Esophagus muscularis mucosa (tissue), 4 donors: Measurements from ENCODE around the gene SYNRG. TPM values are rescaled to one million over a fixed set of nuclear protein-coding genes. Genes with fewer than 3 reads are reported as not detected.

ENCODE experiments used
- DNase-seq: peaks from one replicate; pipeline ENCODE4 v3.0.0-alpha.2; 2017; ENCODE audit errors: extremely low spot score
- H3K27ac ChIP-seq, 4 donors: fragments of 200-600 bp; sonication (generic); replicated peaks in 1 of 4; 1 replicate in 3 of 4; 2 replicates in 1 of 4; pipeline ENCODE4 v1.5.1; 2016 to 2019; ENCODE audit warnings: mild to moderate bottlenecking in 1 of 4
- H3K27me3 ChIP-seq, 4 donors: fragments of 200-600 bp; sonication (generic); one replicate each; pipeline versions ENCODE4 v1.5.1 to v1.6.0; 2016 to 2019
- H3K36me3 ChIP-seq, 4 donors: fragments of 200-600 bp; sonication (generic); one replicate each; pipeline ENCODE4 v1.5.1; 2016 to 2019
- H3K4me1 ChIP-seq, 4 donors: fragments of 200-600 bp; sonication (generic); one replicate each; pipeline ENCODE4 v1.5.1; 2016 to 2019
- H3K4me3 ChIP-seq, 4 donors: fragments of 200-600 bp; sonication (generic); 1 replicate in 2 of 4; 2 replicates in 2 of 4; pipeline ENCODE4 v1.5.1; 2016 to 2019; ENCODE audit warnings: mild to moderate bottlenecking in 4 of 4, moderate library complexity in 1 of 4
- H3K9me3 ChIP-seq, 4 donors: fragments of 200-600 bp; sonication (generic); 1 replicate in 3 of 4; 2 replicates in 1 of 4; pipeline ENCODE4 v1.5.1; 2016 to 2019
- EP300 ChIP-seq: sonication (generic); formaldehyde crosslinking; IDR thresholded peaks from one replicate; pipeline ENCODE4 v1.6.1; 2017; ENCODE audit warnings: antibody characterized with exemption
- POLR2A ChIP-seq: fragments of 450-650 bp; IDR thresholded peaks from one replicate; pipeline ENCODE4 v1.6.1; 2017; ENCODE audit warnings: antibody characterized with exemption, moderate library complexity, mild to moderate bottlenecking, low read depth
- POLR2AphosphoS5 ChIP-seq, 2 donors: sonication (generic); formaldehyde crosslinking; IDR thresholded peaks; one replicate each; pipeline ENCODE4 v1.6.1; 2017; ENCODE audit warnings: antibody characterized with exemption in 2 of 2
- WGBS: methylation state at CpG from one replicate; pipeline ENCODE4 v1.1.5; 2018; 5-methylcytosine and 5-hydroxymethylcytosine counted together
- intact Hi-C: fragments of 100-400 bp; cut with DNase I; formaldehyde crosslinking; loops from one replicate; pipeline ENCODE4 v1.15.1; 2023
- total RNA-seq, 4 donors: library from RNA; depleted of rRNA; stranded (reverse); fragments of >200 nt; gene quantifications; one replicate each; pipeline versions ENCODE4 v1.1.0 to v1.2.1, GENCODE V29; 2016
- TF ChIP-seq, protein P1 (sequence below), 3 experiments: fragments of 200-600 bp in 2 of 3; fragments of 450-650 bp in 1 of 3; sonication (generic) in 2 of 3; IDR thresholded peaks; one replicate each; pipeline ENCODE4 v1.5.1; 2017 to 2019; ENCODE audit warnings: antibody characterized with exemption in 3 of 3, mild to moderate bottlenecking in 2 of 3, moderate library complexity in 1 of 3

Gene SYNRG
- total RNA-seq, 4 donors from 2014 or later, result 11.9 to 19.5 (median 17.0) TPM

DNA sequence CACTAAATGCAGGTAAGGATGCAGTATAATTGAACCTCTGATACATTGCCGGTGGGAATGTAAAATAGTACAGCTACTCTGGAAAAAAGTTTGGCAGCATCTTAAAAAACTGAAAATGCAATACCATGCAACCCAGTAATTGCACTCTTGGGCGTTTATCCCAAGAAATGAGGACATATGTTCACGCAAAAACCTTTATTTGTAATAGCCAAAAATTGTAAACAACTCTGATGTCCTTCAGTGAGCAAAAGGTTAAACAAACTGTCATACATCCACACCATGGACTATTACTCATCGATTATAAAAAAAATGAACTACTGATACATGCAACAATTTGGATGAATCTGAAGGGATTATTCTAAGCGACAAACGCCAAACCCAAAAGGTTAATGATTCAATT is 16.9 kb downstream of the SYNRG start:
- Histone ChIP-seq H3K4me3 (no peak overlapping the region), H3K27me3 (no peaks in the 10 kb centered on the region), H3K27ac (no peak overlapping the region), H3K36me3 (peaks cover 20 to 58% (median 45%) of the 10 kb centered on the region in 4 donors), H3K9me3 (no peaks in the 10 kb centered on the region), H3K4me1 (no peaks in the 10 kb centered on the region)
- intact Hi-C loops, result no loop called here
- DNase-seq, result no peak
- WGBS, result 92% methylated on average over 6 of the region's 6 CpGs
- TF ChIP-seq EP300, result no peak
- TF ChIP-seq POLR2A, result no peak
- no peak for TF ChIP-seq POLR2AphosphoS5 (IDR thresholded peaks at IDR 0.05)
- TF ChIP-seq, protein P1, sequence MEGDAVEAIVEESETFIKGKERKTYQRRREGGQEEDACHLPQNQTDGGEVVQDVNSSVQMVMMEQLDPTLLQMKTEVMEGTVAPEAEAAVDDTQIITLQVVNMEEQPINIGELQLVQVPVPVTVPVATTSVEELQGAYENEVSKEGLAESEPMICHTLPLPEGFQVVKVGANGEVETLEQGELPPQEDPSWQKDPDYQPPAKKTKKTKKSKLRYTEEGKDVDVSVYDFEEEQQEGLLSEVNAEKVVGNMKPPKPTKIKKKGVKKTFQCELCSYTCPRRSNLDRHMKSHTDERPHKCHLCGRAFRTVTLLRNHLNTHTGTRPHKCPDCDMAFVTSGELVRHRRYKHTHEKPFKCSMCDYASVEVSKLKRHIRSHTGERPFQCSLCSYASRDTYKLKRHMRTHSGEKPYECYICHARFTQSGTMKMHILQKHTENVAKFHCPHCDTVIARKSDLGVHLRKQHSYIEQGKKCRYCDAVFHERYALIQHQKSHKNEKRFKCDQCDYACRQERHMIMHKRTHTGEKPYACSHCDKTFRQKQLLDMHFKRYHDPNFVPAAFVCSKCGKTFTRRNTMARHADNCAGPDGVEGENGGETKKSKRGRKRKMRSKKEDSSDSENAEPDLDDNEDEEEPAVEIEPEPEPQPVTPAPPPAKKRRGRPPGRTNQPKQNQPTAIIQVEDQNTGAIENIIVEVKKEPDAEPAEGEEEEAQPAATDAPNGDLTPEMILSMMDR (IDR thresholded peaks at IDR 0.05), result no peak

DNA sequence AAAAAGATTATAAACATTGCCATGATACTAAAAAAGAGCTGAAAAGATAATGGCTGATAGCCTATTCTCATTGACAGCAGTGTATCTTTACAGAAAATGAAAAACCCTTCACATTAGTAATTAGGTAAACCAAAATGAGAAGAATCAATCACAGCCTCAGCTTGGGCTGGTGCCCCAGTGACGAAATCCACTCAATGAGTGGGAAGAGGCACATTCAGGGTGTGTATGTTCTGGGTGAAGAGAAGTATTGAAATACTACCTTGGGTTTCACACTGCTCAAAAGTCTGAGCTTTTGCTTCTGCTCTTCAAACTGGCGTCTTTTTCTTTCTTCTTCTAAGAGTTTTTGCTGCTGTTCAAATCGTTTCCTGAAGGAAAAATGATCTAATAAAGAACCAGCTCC is 24.2 kb downstream of the SYNRG start:
- no peaks in the 10 kb centered on the region for H3K9me3 ChIP-seq
- WGBS, result 89% methylated on average over 3 of the region's 3 CpGs
- intact Hi-C loops, result no loop called here
- TF ChIP-seq, protein P1 (IDR thresholded peaks at IDR 0.05), result no peak
- TF ChIP-seq EP300 (no peak), POLR2A (no peak), POLR2AphosphoS5 (IDR thresholded peaks at IDR 0.05) (no peak)
- no peaks in the 10 kb centered on the region for H3K4me1 ChIP-seq
- no peaks in the 10 kb centered on the region for H3K27me3 ChIP-seq
- no peak for DNase-seq
- H3K27ac ChIP-seq, result no peak overlapping the region
- H3K36me3 ChIP-seq, result peaks cover 22 to 76% (median 66%) of the 10 kb centered on the region in 4 donors
- H3K4me3 ChIP-seq, result no peak overlapping the region

DNA sequence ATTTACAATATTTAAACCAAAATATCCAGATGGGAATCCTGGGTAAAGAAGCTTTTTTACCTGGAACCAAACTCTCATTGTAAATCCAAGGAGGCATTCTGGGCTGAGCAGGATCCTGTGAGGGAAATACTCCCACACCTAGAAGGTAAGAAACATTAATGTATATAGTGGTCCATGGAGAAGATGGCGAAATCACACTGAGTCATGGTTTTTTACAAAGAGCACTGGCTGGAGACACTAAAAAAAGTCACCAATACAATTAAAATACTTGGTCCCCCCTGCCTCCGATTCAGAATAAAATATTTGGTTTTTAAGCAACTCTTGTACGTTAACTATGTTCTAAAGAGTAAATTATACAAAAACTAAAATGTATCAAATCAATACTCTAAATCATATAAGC is 32.9 kb downstream of the SYNRG start:
- intact Hi-C loops, result no loop called here
- Histone ChIP-seq H3K27ac (no peak overlapping the region), H3K4me3 (no peak overlapping the region), H3K27me3 (no peaks in the 10 kb centered on the region), H3K36me3 (peaks cover 20 to 94% (median 67%) of the 10 kb centered on the region in 4 donors), H3K4me1 (no peaks in the 10 kb centered on the region), H3K9me3 (peaks cover 0 to 5% (median 0%) of the 10 kb centered on the region in 4 donors)
- TF ChIP-seq, protein P1 (IDR thresholded peaks at IDR 0.05), result no peak
- TF ChIP-seq EP300 (no peak), POLR2AphosphoS5 (IDR thresholded peaks at IDR 0.05) (no peak), POLR2A (no peak)
- no peak for DNase-seq
- 92% methylated on average over 3 of the region's 3 CpGs for WGBS

DNA sequence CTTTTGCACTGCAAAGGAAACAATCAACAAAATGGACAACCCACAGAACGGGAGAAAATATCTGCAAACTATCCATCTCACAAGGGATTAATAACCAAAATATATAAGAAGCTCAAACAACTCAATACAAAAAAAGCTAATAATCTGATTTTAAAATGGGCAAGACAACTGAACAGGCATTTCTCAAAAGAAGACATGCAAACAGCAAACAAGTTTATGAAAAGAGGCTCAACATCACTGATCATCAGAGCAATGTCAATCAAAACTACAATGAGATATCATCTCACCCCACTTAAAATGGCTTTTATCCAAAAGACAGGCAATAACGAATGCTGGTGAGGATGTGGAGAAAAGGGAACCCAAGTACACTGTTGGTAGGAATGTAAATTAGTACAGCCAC is 34.8 kb downstream of the SYNRG start:
- no peaks in the 10 kb centered on the region for H3K27me3 ChIP-seq
- DNase-seq, result no peak
- no peak for TF ChIP-seq EP300
- TF ChIP-seq POLR2AphosphoS5 (IDR thresholded peaks at IDR 0.05), result no peak
- no peak for TF ChIP-seq POLR2A
- peaks cover 28 to 94% (median 71%) of the 10 kb centered on the region in 4 donors for H3K36me3 ChIP-seq
- intact Hi-C loops, result no loop called here
- WGBS, result 94% methylated on average over 2 of the region's 2 CpGs
- no peak overlapping the region for H3K4me3 ChIP-seq
- H3K4me1 ChIP-seq, result no peaks in the 10 kb centered on the region
- no peak overlapping the region for H3K27ac ChIP-seq
- peaks cover 0 to 5% (median 0%) of the 10 kb centered on the region in 4 donors for H3K9me3 ChIP-seq

DNA sequence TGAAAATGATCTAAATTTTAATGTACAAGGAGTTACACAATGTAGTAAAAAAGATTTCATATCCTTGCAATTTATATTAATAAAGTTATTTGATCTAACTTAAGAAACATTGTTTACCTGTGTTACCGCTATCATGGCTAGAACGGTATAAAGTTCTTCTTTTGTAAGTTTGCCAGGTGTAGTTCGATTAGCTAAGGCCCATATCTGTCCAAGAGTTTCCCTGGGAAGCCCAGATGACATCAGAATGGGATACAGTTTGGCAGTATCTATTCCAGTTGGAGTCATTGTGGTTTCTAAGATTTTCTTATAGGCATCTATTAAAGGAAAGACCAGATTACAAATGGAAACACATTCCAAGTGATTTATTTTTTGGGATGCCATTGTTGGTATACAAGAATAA is 37.5 kb downstream of the SYNRG start:
- 90% methylated on average over 3 of the region's 3 CpGs for WGBS
- peaks cover 32 to 97% (median 78%) of the 10 kb centered on the region in 4 donors for H3K36me3 ChIP-seq
- no peaks in the 10 kb centered on the region for H3K27me3 ChIP-seq

More for the DNA sequence above, 37.5 kb downstream of the SYNRG start:
- H3K4me1 ChIP-seq, result no peaks in the 10 kb centered on the region
- intact Hi-C loops, result no loop called here
- no peak overlapping the region for H3K27ac ChIP-seq
- DNase-seq, result no peak
- no peak overlapping the region for H3K4me3 ChIP-seq
- TF ChIP-seq, protein P1 (IDR thresholded peaks at IDR 0.05), result no peak
- TF ChIP-seq EP300, result no peak
- no peak for TF ChIP-seq POLR2AphosphoS5 (IDR thresholded peaks at IDR 0.05)
- no peak for TF ChIP-seq POLR2A
- peaks cover 0 to 5% (median 0%) of the 10 kb centered on the region in 4 donors for H3K9me3 ChIP-seq
